Karpas-422 (cell line): ENCODE measurements around the gene SCGB1D1. TPM values are rescaled to one million over a fixed set of nuclear protein-coding genes. Genes with fewer than 3 reads are reported as not detected.
A peak's percentile ranks its signal among the peaks of the same experiment; 100 is the strongest.

Experiments used
- DNase-seq: peaks from one replicate; pipeline ENCODE4 v3.0.0-alpha.2; 2015
- H2AFZ ChIP-seq: fragments of 200-600 bp; sonication (generic); 2 replicates; pipeline ENCODE4 v1.6.1; 2014; ENCODE audit warnings: antibody characterized with exemption, low read length, mixed read lengths
- H3K27ac ChIP-seq: fragments of 200-600 bp; sonication (generic); 2 replicates; pipeline ENCODE4 v1.5.1; 2014; ENCODE audit warnings: mild to moderate bottlenecking, low read length, moderate library complexity
- H3K27me3 ChIP-seq: fragments of 200-600 bp; sonication (generic); 2 replicates; pipeline ENCODE4 v1.6.1; 2014; ENCODE audit warnings: low read length, mixed read lengths
- H3K36me3 ChIP-seq: fragments of 200-600 bp; sonication (generic); 2 replicates; pipeline ENCODE4 v1.6.1; 2014; ENCODE audit warnings: low read length, mixed read lengths; ENCODE audit not compliant: insufficient read depth
- H3K4me1 ChIP-seq: fragments of 200-600 bp; sonication (generic); 2 replicates; pipeline ENCODE4 v1.6.1; 2014; ENCODE audit warnings: mild to moderate bottlenecking, low read length, mixed read lengths
- H3K4me2 ChIP-seq: fragments of 200-600 bp; sonication (generic); 2 replicates; pipeline ENCODE4 v1.6.1; 2014; ENCODE audit warnings: low read length, low read depth, mild to moderate bottlenecking; ENCODE audit not compliant: poor library complexity, severe bottlenecking
- H3K4me3 ChIP-seq: fragments of 200-600 bp; sonication (generic); 2 replicates; pipeline ENCODE4 v1.5.1; 2014; ENCODE audit warnings: mild to moderate bottlenecking, antibody characterized with exemption, low read length, mixed read lengths
- H3K79me2 ChIP-seq: fragments of 200-600 bp; sonication (generic); 2 replicates; pipeline ENCODE4 v1.6.1; 2014; ENCODE audit warnings: mild to moderate bottlenecking, low read length, mixed read lengths
- H3K9ac ChIP-seq: fragments of 200-600 bp; sonication (generic); 2 replicates; pipeline ENCODE4 v1.6.0; 2014; ENCODE audit warnings: low read length
- H3K9me2 ChIP-seq: fragments of 200-600 bp; sonication (generic), shearing (Covaris generic); replicated peaks from 2 replicates; pipeline ENCODE4 v1.6.0; 2014; ENCODE audit warnings: mild to moderate bottlenecking, low read length, moderate library complexity; ENCODE audit not compliant: insufficient read depth
- H3K9me3 ChIP-seq: fragments of 300-700, 200-600 bp; sonication (generic); 2 replicates; pipeline ENCODE4 v1.6.1; 2014; ENCODE audit warnings: low read length, mixed read lengths
- H4K20me1 ChIP-seq: fragments of 200-600 bp; sonication (generic); 2 replicates; pipeline ENCODE4 v1.6.1; 2014; ENCODE audit warnings: mild to moderate bottlenecking, antibody characterized with exemption, low read length, low read depth; ENCODE audit not compliant: insufficient read depth
- total RNA-seq: library from RNA; depleted of rRNA; stranded (reverse); fragments of >200 nt; shearing (Covaris generic); gene quantifications from 2 replicates; pipeline ENCODE4 v1.2.3, GENCODE V29; 2014; ENCODE audit warnings: low replicate concordance

SCGB1D1 gene
- total RNA-seq, 1 experiment from 2014 or later, result not detected

DNA sequence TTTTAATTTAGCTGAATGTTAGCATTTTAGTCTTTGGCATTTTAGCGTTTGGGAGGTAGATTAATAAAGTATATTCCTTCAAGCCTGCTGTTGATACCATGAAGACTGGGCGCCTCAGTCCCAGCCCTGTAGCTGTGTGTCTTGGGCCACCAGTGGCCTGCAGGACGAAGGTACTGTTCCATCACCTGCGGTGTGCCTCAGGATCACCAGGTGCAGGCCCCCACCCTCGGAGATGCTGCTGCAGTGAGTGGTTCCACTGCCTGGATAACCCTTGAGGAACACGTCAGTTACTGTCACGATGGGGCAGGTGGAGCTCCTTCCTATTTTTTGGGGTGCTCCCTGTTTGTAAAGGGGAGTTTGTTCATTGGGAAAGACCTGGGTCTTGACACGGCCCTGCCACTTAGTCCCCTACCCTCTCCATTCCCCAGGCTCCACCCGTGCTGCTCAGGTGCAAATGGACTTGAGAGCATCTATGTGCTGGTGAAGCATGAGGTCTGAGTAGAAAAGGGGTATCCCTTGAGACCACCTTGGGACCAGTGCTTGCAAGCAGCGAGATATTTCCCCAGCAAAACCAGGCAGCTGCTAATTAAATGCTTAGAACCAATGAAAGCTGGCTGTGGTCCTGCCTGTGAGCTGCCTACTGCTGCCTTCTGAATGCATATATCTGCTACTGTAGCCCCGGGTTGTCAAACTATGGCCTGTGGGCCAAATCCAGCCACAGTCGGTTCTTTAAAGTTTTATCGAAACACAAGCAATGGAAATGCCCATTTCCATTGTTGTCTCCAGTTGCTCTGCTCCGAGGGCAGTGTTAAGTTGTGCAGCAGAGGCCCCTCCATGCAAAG, 37.5 kb upstream of the SCGB1D1 start:
- no peak overlapping the region for H2AFZ ChIP-seq
- no peaks in the 10 kb centered on the region for H3K4me1 ChIP-seq
- no peaks in the 10 kb centered on the region for H3K79me2 ChIP-seq
- no peaks in the 10 kb centered on the region for H3K9me3 ChIP-seq
- no peak overlapping the region for H3K27ac ChIP-seq
- H3K9ac ChIP-seq, result no peak overlapping the region
- H4K20me1 ChIP-seq, result 0 out of 2 replicates have a peak, but pooled peaks cover 6% of the 10 kb centered on the region
- no peak overlapping the region for H3K4me2 ChIP-seq
- no peak for DNase-seq
- H3K27me3 ChIP-seq, result no peaks in the 10 kb centered on the region
- H3K9me2 ChIP-seq, result no peaks in the 10 kb centered on the region
- H3K36me3 ChIP-seq, result peaks cover 32% of the 10 kb centered on the region
- H3K4me3 ChIP-seq, result no peak overlapping the region

DNA sequence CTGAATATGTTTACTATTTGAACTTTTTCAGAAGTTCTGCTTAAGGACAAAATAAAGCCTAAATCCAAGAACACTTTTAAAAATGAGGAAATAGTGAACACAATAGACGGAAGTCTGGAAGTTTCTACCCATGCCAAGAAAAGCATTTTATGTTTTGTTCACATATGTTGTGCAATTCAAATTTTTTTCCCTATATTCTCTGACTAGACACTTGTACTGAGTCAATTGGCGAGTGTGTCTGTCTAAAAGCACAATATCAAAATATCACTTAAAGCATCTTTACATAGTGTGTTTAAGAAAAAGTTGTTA, 37.0 kb upstream of the SCGB1D1 start:
- Histone ChIP-seq H3K4me2 (no peak overlapping the region), H3K9me2 (no peaks in the 10 kb centered on the region), H3K4me3 (no peak overlapping the region), H3K4me1 (no peaks in the 10 kb centered on the region), H3K79me2 (no peaks in the 10 kb centered on the region), H3K27ac (no peak overlapping the region), H2AFZ (no peak overlapping the region), H4K20me1 (0 out of 2 replicates have a peak, but pooled peaks cover 6% of the 10 kb centered on the region), H3K27me3 (no peaks in the 10 kb centered on the region), H3K9me3 (no peaks in the 10 kb centered on the region), H3K9ac (no peak overlapping the region), H3K36me3 (peaks cover 30% of the 10 kb centered on the region)
- no peak for DNase-seq

DNA sequence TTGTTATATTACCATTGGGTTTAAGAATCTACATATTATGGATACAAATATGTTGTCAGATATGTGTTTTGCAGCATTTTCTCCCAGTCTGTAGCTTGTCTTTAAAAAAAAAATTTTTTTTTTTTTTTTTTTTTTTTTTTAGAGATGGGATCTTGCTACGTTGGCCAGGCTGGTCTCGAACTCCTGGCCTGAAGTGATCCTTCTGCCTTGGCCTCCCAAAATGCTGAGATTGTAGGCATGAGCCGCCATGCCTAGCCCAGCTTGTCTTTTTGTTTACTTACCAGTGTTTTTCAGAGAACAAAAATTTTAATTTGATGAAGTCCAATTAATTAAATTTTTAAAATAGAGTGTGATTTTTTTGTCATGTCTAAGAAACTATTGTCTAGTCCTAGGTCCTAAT, 36.4 kb upstream of the SCGB1D1 start:
- Histone ChIP-seq H3K27me3 (no peaks in the 10 kb centered on the region), H3K4me2 (no peak overlapping the region), H3K36me3 (peaks cover 28% of the 10 kb centered on the region), H3K4me1 (no peaks in the 10 kb centered on the region), H4K20me1 (0 out of 2 replicates have a peak, but pooled peaks cover 6% of the 10 kb centered on the region), H3K4me3 (no peak overlapping the region), H3K79me2 (no peaks in the 10 kb centered on the region), H3K9me3 (no peaks in the 10 kb centered on the region), H3K9me2 (no peaks in the 10 kb centered on the region), H3K9ac (no peak overlapping the region), H3K27ac (no peak overlapping the region), H2AFZ (no peak overlapping the region)
- DNase-seq, result no peak

DNA sequence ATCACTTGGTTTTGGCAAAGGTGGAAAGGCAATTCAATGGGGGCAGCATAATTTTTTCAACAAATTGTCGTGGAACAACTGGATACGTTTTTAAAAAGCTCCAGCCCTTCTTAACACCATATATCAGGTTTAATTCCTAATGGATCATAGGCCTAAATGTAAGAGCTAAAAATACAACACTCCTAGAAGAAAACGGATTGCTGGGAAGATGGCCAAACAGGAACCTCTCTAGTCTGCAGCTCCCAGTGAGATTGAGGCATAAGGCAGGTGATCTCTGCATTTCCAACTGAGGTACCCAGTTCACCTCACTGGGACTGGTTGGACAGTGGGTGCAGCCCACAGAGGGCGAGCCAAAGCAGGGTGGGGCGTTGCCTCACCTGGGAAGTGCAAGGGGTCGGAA, 32.4 kb upstream of the SCGB1D1 start:
- H3K4me1 ChIP-seq, result no peaks in the 10 kb centered on the region
- DNase-seq, result no peak
- H3K27me3 ChIP-seq, result no peaks in the 10 kb centered on the region
- H3K27ac ChIP-seq, result no peak overlapping the region
- H3K4me2 ChIP-seq, result no peak overlapping the region
- no peaks in the 10 kb centered on the region for H3K9me3 ChIP-seq
- peaks cover 8% of the 10 kb centered on the region; the same call in 1 of the 2 replicates for H3K36me3 ChIP-seq
- no peak overlapping the region for H2AFZ ChIP-seq
- no peaks in the 10 kb centered on the region for H3K79me2 ChIP-seq
- H3K9ac ChIP-seq, result no peak overlapping the region
- no peaks in the 10 kb centered on the region for H3K9me2 ChIP-seq
- H4K20me1 ChIP-seq, result 0 out of 2 replicates have a peak, but pooled peaks cover 6% of the 10 kb centered on the region
- no peak overlapping the region for H3K4me3 ChIP-seq

DNA sequence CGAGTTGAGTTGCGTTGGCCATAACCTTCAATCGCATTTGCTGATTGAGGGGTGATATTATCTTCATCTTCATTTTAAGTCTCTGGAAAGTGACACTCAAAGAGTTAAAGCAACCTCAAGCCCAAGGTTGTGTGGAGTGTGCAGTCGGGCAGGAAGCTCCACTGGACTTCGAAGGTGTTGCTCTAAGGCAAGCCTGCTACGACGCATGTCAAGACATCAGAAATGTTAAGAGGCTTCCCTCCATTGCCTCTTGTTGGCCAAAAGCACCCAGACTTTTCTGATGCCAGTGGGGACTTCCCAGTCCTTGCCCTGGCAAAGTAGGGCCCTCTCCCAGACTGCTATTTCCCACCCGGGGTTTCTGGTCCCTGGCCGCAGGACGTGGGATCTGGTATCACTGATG, 23.6 kb upstream of the SCGB1D1 start:
- Histone ChIP-seq H3K36me3 (no peaks in the 10 kb centered on the region), H3K4me1 (peaks cover 1% of the 10 kb centered on the region; the same call in 1 of the 2 replicates), H3K4me2 (no peak overlapping the region), H3K9me3 (no peaks in the 10 kb centered on the region), H2AFZ (no peak overlapping the region), H3K4me3 (no peak overlapping the region), H3K27ac (no peak overlapping the region), H4K20me1 (no peaks in the 10 kb centered on the region), H3K27me3 (no peaks in the 10 kb centered on the region; the same call in 1 of the 2 replicates), H3K79me2 (no peaks in the 10 kb centered on the region), H3K9me2 (no peaks in the 10 kb centered on the region), H3K9ac (no peak overlapping the region)
- no peak for DNase-seq

DNA sequence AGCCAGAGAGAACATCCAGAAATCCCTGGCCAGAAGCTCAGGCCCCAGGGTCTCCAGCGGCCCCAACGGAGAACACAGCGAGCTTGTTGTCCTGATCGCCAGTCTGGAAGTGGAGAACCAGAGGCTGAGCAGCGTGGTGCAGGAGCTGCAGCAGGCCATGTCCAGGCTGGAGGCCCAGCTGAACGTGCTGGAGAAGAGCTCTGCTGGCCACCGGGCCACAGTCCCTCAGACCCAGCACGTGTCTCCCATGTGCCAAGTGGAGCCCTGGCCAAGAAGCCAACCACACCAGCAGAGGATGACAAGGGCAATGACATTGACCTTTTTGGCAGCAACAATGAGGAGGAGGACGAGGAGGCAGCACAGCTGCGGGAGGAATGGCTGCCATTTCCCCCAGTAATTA, 20.6 kb upstream of the SCGB1D1 start:
- H3K4me1 ChIP-seq, result peaks cover 2% of the 10 kb centered on the region; the same call in 1 of the 2 replicates

DNA sequence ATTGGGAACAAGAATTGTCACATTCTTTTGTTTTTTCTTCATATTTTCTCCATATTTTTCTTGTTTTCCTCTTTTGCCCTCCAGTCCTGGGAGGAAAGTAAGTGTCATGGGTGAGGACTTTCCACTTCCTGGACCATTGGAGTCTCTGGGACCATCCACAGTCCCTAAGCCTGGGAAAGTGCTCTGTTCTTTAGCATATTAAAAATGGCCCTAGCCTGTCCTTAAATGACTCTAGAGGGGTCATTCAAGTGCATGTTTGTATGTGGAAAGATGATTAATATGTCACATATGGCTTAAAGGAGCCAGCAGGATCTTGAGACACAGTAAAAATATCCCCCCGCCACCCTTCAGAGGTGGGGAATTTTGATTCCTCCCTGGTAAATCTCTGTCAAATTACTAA, 20.1 kb upstream of the SCGB1D1 start:
- Histone ChIP-seq H4K20me1 (no peaks in the 10 kb centered on the region), H3K36me3 (no peaks in the 10 kb centered on the region), H3K27ac (no peak overlapping the region), H3K79me2 (no peaks in the 10 kb centered on the region), H2AFZ (no peak overlapping the region), H3K9me3 (no peaks in the 10 kb centered on the region), H3K9ac (no peak overlapping the region), H3K4me1 (peaks cover 2% of the 10 kb centered on the region; the same call in 1 of the 2 replicates), H3K27me3 (no peaks in the 10 kb centered on the region; the same call in 1 of the 2 replicates), H3K4me2 (no peak overlapping the region), H3K4me3 (no peak overlapping the region), H3K9me2 (no peaks in the 10 kb centered on the region)
- DNase-seq, result no peak

More for the DNA sequence above, 20.6 kb upstream of the SCGB1D1 start:
- Histone ChIP-seq H3K27ac (no peak overlapping the region), H3K4me2 (no peak overlapping the region), H3K27me3 (no peaks in the 10 kb centered on the region; the same call in 1 of the 2 replicates), H3K9me2 (no peaks in the 10 kb centered on the region), H2AFZ (no peak overlapping the region), H3K36me3 (no peaks in the 10 kb centered on the region), H3K4me3 (no peak overlapping the region), H3K9ac (no peak overlapping the region), H4K20me1 (no peaks in the 10 kb centered on the region), H3K9me3 (no peaks in the 10 kb centered on the region), H3K79me2 (no peaks in the 10 kb centered on the region)
- no peak for DNase-seq

DNA sequence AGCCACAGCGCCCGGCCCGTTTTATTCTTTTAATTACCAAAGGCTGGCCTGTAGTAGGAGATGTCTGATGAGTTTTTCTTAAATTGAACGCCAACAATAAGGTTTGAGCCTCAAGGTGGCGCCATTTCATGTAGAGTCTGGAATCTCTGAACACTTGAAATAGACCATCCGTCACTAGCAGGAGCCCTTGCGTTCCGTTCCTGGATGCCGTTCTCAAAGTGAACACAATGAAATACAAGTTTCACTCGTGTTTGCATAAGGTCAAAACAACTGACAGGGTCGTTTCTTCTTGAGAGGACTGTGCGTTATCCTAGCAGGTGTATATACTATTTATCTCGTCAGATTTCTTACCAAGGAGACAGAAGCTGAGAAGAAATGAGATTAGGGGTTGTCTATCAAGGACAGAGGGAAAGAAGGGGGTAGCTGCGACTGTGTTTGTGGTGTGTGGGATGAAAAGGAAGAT, 18.7 kb upstream of the SCGB1D1 start:
- Histone ChIP-seq H4K20me1 (no peaks in the 10 kb centered on the region), H3K36me3 (no peaks in the 10 kb centered on the region), H3K9me3 (no peaks in the 10 kb centered on the region), H2AFZ (no peak overlapping the region), H3K9me2 (no peaks in the 10 kb centered on the region), H3K4me1 (peaks cover 2% of the 10 kb centered on the region; the same call in 1 of the 2 replicates), H3K9ac (no peak overlapping the region), H3K4me3 (no peak overlapping the region), H3K4me2 (no peak overlapping the region), H3K27ac (no peak overlapping the region), H3K79me2 (no peaks in the 10 kb centered on the region), H3K27me3 (no peaks in the 10 kb centered on the region; the same call in 1 of the 2 replicates)
- DNase-seq, result peak; percentile 92
